T-helper 22 cell (primary cell): ENCODE measurements around the gene LOXHD1.

Experiments
- DNase-seq: peaks from one replicate; pipeline ENCODE4 v3.0.0-alpha.2; 2020; ENCODE audit warnings: low read depth

LOXHD1 gene

GRCh38 chr18:46577546-46577945 lies 79.5 kb downstream of the LOXHD1 start:
- no peak for DNase-seq

- no peak for DNase-seq
These were observed 81.2 kb downstream of the LOXHD1 start for GRCh38 chr18:46575851-46576250.

GRCh38 chr18:46574743-46575115 lies 82.3 kb downstream of the LOXHD1 start:
- DNase-seq = no peak

GRCh38 chr18:46574000-46574742 lies 82.8 kb downstream of the LOXHD1 start:
- no peak for DNase-seq

GRCh38 chr18:46573156-46573555 lies 83.9 kb downstream of the LOXHD1 start:
- no peak for DNase-seq

GRCh38 chr18:46571756-46572155 lies 85.3 kb downstream of the LOXHD1 start:
- no peak for DNase-seq

GRCh38 chr18:46570666-46571065 lies 86.4 kb downstream of the LOXHD1 start:
- DNase-seq = no peak

- no peak for DNase-seq
These were observed 86.9 kb downstream of the LOXHD1 start for GRCh38 chr18:46570134-46570533.

GRCh38 chr18:46569211-46569610 lies 87.8 kb downstream of the LOXHD1 start:
- DNase-seq = no peak

- no peak for DNase-seq
These were observed 89.8 kb downstream of the LOXHD1 start for GRCh38 chr18:46567196-46567595.

- no peak for DNase-seq
These were observed 90.9 kb downstream of the LOXHD1 start for GRCh38 chr18:46566111-46566510.

GRCh38 chr18:46565256-46565655 lies 91.8 kb downstream of the LOXHD1 start:
- DNase-seq = no peak

GRCh38 chr18:46563317-46563716 lies 93.7 kb downstream of the LOXHD1 start:
- no peak for DNase-seq

- DNase-seq = no peak
These were observed 94.3 kb downstream of the LOXHD1 start for GRCh38 chr18:46562674-46563192.

GRCh38 chr18:46560671-46561045 lies 96.4 kb downstream of the LOXHD1 start:
- no peak for DNase-seq

GRCh38 chr18:46559946-46560670 lies 96.9 kb downstream of the LOXHD1 start:
- DNase-seq = no peak

GRCh38 chr18:46559296-46559695 lies 97.7 kb downstream of the LOXHD1 start:
- no peak for DNase-seq

GRCh38 chr18:46556590-46557206 lies 100.3 kb downstream of the LOXHD1 start:
- DNase-seq = no peak

GRCh38 chr18:46555724-46556123 lies 101.3 kb downstream of the LOXHD1 start:
- no peak for DNase-seq

- DNase-seq = no peak
These were observed 101.8 kb downstream of the LOXHD1 start for GRCh38 chr18:46555213-46555612.

GRCh38 chr18:46554406-46555080 lies 102.5 kb downstream of the LOXHD1 start:
- DNase-seq = no peak

- DNase-seq = no peak
These were observed 106.4 kb downstream of the LOXHD1 start for GRCh38 chr18:46550609-46551008.
